HG03354 (cell line): ENCODE data around the gene ULK1.
"Not testable (repeated sequence)": the region's sequence is repeated elsewhere in the genome, so short reads cannot be mapped to it uniquely, and the experiment has no call there.

Experiments
- ATAC-seq: cut with Tn5 transposase; IDR thresholded peaks from one replicate; pipeline ENCODE4 v1.9.1; 2021; ENCODE audit warnings: mild to moderate bottlenecking; ENCODE audit not compliant: unreplicated experiment, poor library complexity, severe bottlenecking

ULK1 gene

DNA sequence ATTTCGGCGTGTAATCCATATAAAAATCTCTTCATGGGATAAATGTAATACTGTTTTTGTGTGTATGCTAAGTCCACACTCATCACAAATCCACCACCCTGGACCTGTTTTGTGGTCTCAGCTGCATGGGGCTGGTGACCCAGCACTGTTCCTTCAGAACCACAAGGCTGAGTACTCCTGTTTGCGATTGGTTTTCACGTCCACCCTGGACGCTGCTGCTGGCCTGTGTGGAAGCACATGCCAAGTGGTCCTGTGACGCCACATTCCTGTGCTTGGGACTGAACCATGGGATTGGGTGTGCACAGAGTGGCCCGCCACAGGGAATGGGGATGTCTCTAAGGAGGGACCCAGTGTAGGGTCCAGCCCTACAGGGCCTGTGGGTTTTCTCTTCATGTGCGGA lies 39.0 kb downstream of the ULK1 start:
- ATAC-seq, result no peak

DNA sequence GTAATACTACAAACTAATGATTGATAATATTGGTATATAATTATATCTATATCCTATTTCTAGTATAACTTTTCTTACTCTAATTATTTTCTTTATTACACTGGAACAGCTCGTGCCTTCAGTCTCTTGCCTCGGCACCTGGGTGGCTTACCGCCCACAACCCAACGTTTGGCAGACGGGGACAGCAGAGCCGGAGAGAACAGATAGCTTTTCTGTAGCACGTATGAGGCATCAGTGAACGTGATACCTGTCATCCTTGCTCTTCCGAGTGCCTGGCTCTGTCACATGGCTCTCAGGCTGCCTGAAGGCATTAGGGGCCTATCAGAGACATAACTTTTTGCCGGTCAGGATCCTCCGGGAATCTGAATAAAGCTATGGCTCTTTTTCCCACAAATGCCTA lies 40.1 kb downstream of the ULK1 start:
- ATAC-seq, result no peak

DNA sequence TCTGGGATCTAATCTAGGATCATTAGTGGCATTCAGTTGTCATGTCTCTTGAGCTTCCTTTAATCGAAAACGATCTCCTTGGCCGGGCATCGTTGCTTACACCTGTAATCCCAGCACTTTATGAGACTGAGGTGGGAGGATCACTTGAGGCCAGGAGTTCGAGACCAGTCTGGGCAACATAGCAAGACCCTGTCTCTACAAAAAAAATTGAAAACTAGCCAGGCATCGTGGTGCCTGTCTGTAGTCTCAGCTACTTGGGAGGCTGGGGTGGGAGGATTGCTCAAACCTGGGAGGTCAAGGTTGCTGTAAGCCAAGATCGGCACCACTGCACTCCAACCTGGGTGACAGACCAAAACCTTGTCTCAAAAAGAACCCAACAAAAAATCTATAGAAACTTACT lies 43.7 kb downstream of the ULK1 start:
- ATAC-seq, result no peak

DNA sequence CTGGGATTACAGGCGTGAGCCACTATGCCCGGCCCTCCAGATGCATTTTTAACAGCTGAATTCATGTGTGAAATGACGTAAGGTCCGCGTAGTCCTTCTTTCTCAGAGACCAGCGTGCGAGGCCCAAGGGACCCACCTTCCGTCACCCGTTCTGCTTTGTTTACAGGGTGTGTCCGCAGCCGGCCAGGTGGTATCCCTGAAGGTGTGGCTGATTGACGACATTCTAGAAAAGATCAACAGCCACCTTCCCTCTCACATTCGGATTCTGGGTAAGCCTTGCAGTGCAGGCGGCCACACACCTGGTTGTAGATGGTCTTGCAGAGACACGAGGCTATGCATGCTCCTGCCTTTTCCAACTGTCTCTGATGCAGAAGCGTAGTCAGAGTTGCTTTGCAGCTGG lies 44.6 kb downstream of the ULK1 start:
- no peak for ATAC-seq

DNA sequence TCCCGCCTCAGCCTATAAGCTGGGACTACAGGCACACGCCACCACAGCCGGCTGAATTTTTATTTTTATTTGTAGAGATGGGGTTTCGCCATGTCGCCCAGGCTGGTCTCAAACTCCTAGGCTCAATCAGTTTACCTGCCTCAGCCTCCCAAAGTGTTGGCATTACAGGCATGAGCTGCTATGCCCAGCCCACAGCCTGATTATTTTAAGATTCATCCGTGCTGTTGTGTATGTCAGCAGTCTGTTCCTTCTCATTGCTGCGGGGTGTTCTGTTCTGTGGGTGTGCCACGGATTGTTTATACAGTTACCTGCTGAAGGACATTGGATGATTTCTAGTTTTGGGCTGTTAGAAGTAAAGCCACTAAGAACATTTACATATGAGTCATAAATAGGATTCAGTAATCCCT lies 45.7 kb downstream of the ULK1 start:
- no peak for ATAC-seq

DNA sequence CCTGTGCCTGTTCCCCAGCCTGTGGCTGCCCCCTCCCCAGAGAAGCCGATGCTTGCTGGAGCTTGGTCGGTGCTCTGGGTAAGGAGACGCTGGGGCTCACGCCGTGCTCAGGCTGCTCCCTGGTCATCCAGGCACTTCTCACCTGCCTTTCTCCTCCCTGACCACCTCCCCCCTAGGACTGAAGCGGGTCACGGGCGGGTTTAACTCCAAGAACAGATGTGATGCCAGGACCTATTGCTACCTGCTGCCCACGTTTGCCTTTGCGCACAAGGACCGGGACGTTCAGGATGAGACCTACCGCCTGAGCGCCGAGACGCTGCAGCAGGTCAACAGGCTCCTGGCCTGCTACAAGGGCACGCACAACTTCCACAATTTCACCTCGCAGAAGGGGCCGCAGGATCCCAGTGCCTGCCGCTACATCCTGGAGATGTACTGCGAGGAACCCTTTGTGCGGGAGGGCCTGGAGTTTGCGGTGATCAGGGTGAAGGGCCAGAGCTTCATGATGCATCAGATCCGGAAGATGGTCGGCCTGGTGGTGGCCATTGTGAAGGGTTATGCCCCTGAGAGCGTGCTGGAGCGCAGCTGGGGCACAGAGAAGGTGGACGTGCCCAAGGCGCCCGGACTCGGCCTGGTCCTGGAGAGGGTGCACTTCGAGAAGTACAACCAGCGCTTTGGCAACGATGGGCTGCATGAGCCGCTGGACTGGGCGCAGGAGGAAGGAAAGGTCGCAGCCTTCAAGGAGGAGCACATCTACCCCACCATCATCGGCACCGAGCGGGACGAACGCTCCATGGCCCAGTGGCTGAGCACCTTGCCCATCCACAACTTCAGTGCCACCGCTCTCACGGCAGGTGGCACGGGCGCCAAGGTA lies 46.9 kb downstream of the ULK1 start:
- no peak for ATAC-seq

DNA sequence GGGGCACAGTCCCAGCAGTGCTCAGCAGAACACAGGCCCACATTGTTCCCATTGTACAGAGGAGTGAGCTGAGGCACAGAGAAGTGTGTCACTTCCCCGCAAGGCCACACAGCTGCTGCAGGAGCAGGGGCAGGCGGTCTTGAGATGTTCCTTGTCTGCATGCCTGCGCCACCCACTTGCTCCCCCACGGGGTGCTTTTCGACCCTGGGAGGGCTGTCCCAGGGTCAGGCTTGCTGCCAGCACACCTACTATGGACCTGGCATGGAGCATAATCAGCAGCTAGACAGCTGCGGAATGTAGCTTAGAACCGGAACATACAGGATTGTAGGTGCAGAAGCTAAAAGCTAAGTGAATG lies 47.5 kb downstream of the ULK1 start:
- no peak for ATAC-seq

DNA sequence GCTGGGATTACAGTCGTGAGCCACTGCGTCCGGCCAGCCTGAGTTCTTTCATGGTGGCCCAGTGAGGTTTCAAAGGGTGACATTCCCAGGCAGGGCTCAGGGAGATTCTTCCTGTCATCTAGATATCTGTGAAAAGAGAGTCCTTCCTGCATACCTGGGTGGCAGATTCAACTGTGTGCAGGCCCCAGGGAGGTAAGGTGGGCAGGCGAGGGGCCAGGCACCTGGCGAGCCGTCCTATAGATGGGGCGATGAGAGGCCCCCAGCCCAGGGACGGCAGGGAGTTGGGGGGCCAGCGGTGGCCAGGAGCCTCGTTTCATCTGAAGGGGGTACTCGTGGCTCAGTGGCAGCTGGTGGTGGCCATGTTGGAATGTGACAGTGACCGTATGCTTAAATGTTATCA lies 48.2 kb downstream of the ULK1 start:
- ATAC-seq, result no peak

DNA sequence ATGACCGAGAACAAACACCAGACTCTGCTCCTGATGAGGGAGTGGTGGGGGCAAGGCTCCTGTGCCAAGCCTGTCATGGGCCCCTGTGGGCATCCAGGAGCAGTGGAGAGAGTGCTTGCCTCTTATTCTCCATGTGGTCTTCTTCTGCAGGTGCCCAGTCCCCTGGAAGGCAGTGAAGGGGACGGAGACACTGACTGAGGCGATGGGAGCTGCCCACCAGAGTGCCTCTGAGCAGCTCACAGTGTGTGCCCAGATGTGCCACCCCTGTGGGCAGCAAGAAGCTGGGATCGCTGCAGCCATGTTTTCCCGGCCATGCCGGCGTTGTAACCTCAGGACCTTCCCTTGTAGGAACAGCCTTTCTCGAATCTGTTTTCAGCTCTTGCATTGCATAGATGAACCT lies 49.0 kb downstream of the ULK1 start:
- no peak for ATAC-seq

DNA sequence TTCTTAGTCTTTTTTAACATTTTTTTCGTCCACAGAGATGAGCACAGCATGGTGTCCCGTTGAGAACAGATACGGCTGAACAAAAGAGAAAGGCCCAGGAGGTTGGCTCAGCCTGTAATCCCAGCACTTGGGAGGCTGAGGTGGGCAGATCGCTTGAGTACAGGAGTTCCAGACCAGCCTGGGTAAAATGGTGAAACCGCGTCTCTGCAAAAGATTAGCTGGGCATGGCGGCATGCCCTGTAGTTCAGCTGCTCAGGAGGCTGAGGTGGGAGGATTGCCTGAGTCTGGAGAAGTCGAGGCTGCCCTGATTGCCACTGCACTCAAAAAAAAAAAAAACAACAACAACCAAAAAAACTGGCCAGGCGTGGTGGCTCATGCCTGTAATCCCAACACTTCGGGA lies 49.5 kb downstream of the ULK1 start:
- ATAC-seq, result no peak

DNA sequence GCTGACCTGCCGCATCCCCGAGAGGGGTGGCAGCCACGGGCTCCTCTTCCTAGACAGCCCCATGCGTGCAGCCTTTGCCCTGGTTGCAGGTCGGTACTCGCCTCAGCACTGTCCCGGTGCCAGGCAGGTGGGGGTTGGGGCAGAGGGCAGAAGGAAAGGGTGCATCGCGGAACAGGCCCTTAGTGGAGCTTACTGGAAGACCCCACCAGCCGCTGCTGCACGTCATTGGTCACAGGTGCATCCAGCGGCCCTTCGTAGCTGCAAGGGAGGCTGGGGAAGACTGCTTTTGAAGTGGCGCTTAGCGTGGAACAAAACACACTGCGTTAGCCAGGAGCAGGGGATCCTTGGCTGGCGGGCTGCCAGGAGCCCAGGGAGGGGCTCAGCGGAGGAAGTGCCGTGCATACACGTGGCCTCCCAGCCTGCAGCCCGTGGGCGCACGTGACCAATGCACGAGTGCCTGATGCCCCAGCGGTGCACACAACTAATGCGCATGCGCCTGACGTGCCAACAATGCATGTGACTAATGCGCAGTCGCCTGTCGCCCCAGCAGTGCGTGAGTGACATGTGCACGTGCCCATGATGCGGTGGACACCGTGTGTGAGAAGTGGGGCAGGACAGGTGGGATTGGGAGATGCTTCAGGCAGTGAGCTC lies 50.3 kb downstream of the ULK1 start:
- no peak for ATAC-seq

DNA sequence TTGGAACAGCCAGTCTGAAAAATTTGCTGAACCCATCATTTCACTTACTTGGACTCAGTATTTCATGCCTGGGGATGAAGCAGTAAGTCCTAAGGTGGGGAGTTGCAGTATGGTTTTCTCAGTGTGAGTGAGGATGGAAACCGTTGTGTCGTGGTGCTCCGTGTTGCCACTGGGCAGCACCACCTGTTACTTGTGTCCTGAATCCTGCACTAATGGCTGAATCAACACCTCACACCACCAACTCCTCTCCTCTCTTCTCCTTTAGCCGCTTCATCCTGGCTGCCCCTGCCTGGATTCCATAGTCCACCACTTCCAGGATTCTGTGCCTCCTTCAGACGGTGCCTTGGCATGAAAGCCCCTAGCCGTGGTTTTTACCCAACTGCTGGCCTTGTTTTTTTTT lies 52.3 kb downstream of the ULK1 start:
- ATAC-seq, result no peak

DNA sequence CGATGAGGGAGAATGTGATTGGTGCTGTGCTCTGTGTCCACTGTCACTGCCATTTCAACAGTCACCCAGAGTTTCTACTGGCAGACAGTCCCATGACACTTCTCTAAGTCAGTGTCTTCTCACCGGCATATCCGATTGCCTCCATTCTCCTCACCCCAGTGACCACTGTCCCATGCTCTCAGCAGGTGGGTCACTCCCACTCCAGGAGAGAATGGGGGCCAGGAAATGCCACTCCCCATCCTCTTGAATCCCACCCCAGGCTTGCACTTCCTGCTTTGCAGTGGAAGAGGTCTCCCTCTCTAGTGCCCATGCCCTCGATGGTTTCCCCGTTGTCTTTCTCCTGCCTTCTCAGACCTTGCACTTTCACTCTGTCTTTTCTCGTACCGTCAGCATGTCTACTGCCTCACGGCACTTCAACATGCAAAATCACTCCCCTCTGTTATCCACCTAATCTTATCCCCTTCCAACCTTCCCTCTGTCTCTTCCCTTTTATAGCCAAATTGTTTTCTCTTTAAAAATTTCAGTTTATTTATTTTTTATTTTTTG lies 53.1 kb downstream of the ULK1 start:
- ATAC-seq, result no peak

DNA sequence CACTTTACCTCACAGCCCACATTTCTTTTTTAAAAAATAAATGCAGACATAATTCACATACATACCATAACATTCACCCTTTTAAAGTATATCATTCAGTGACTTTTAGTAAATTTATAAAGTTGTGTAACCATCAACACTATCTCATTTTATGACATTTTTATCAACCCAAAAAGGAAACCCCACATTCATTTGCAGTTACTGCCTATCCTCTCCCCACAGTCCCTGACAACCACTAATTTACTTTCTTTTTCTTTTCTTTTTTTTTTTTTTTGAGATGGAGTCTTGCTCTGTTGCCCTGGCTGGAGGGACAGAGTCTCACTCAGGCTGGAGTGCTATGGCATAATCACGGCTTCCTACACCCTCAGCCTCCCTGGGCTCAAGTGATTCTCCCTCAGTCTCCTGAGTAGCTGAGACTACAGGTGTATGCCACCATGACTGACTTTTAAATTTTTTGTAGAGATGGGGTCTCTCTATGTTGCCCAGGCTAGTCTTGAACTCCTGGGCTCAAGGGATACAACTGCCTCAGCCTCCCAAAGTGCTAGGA lies 53.8 kb downstream of the ULK1 start:
- no peak for ATAC-seq

DNA sequence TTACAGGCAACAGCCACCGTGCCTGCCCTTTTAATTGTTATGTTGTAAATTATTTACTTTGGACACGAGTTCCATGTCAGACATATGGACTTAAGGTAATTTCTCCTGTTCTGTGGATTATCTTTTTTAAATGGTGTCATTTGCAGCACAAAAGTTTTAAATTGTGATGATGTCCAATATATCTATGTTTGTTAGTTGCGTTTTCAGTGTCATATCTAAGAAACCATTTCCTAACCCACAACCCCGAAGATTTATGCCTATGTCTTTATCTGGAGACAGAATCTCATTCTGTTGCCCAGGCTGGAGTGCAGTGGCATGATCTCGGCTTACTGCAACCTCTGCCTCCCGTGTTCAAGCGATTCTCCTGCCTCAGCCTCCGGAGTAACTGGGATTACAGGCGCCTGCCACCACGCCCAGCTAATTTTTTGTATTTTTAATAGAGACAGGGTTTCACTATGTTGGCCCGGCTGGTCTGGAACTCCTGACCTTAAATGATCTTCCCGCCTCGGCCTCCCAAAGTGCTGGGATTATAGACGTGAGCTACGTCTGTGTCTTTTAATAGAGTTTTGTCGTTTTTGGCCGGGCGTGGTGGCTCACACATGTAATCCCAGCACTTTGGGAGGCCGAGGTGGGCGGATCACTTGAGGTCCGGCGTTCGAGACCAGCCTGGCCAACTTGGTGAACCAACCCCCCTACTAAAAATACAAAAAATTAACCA lies 54.5 kb downstream of the ULK1 start:
- ATAC-seq, result not testable (repeated sequence)

DNA sequence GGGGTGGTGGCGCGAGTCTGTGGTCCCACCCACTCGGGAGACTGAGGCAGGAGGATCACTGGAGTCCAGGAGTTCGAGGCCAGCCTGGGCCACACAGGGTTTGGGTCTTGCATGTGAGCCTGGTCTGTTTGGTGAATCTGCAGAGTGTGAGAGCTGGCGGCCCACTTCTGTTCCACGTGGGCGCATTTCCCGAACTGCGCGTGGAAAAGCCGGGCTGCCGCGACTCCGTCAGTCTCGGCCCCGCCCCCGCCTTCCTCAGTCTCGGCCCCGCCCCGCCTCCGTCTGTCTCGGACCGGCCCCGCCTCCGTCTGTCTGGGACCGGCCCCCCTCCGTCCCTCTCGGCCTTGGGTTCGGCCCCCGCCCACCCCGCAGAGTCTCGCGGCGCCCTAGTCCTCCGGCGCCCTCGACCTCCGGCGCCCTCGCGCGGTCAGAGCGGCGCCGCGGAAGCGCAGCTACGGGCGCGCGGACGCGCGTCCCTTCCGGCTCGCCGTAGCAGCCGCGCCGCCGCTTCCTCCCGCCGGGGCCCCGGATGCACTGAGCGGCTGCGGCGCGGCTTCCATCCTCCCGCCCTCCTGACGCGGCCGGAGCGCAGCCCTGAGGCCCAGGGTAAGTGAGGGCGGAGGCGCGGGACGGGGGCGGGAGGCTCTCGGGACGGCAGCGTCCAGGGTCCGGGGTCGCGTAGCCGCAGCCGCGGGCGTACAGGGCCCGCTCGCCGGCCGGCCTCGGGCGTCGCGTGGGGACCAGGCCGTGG lies 55.2 kb downstream of the ULK1 start, which contains the start of gene EP400:
EP400 (plus strand) TSS at position 512 of the 751 bp plus-strand sequence. CDS start 10,678 bp downstream, outside the sequence.
- ATAC-seq, result peak; percentile 90

DNA sequence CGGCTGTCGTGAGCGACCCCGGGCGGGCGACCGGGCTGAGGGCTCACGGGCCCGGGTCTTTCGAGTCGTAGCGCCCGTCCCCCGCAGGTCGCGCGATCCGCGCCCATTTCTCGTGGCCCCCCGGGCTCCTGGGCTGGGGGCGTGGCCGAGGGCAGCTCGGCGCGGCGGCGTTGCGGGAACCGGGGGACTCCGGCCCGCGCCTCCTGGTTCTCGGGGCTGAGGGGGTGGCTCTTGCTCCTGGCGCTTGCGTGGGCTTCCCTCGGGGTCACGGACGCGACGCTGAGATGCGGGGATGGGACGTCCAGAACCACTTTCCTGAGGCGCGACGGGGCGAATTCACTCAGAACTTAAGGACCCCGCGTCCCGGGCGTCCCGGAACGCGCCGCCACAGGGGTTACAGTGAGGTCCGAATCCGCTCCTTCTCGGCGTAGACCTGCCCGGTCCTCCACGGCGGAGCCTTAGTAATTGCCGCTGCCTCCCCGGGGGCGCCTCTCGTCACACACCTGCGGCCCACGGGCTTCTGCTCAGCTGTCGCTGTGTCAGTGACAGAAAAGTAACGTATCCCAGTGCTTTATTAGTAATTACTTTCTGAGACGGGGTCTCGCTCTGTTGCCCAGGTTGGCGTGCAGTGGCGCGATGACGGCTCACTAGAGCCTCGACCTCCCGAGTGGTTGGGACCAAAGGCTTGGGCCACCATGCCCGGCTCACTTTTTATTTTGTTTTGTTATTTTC lies 55.9 kb downstream of the ULK1 start:
- peak; percentile 35 for ATAC-seq

DNA sequence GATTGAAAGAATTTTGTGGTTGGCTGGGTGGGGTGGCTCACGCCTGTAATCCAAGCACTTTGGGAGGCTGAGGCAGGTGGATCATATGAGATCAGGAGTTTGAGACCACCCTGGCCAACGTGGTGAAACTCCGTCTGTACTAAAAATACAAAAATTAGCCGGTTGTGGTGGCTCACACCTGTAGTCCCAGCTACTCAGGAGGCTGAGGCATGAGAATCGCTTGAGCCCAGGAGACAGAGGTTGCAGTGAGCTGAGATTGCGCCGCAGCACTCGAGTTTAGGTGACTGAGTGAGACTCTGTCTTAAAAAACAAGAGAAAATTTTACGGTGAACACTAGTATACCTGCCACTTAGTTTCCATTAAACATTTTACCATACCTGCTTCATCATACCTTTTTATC lies 59.4 kb downstream of the ULK1 start:
- not testable (repeated sequence) for ATAC-seq

DNA sequence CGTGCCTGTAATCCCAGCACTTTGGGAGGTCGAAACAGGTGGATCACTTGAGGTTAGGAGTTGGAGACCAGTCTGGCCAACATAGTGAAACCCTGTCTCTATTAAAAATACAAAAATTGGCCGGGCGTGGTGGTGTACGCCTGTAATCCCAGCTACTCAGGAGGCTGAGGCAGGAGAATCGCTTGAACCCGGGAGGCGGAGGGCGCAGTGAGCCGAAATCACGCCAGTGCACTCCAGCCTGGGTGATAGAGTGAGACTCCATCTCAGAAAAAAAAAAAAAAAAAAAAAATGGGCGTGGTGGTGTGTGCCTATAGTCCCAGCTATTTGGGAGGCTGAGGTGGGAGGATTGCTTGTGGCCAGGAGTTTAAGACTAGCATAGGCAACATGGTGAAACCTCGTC lies 60.0 kb downstream of the ULK1 start:
- not testable (repeated sequence) for ATAC-seq
